Skeletal muscle tissue (tissue), 4 donors: ENCODE results near the gene PPP1R16B. TPM values are rescaled to one million over a fixed set of nuclear protein-coding genes. Genes with fewer than 3 reads are reported as not detected.

Experiments used
- H3K27ac ChIP-seq: one replicate; pipeline ENCODE4 v1.7.0; 2013; ENCODE audit warnings: mild to moderate bottlenecking, low read depth, low read length, inconsistent platforms
- H3K27me3 ChIP-seq, 3 donors: one replicate each; pipeline ENCODE4 v1.7.0; 2013; ENCODE audit warnings: low read length in 3 of 3; ENCODE audit not compliant: control insufficient read depth in 3 of 3, insufficient read depth in 3 of 3
- H3K36me3 ChIP-seq, 3 donors: one replicate each; pipeline ENCODE4 v1.7.0; 2013; ENCODE audit warnings: low read length in 3 of 3; ENCODE audit not compliant: control insufficient read depth in 3 of 3, insufficient read depth in 3 of 3
- H3K4me1 ChIP-seq, 3 donors: one replicate each; pipeline ENCODE4 v1.7.0; 2013; ENCODE audit warnings: low read length in 3 of 3, mild to moderate bottlenecking in 3 of 3; ENCODE audit not compliant: control insufficient read depth in 3 of 3, insufficient read depth in 3 of 3
- H3K4me3 ChIP-seq, 3 donors: one replicate each; pipeline ENCODE4 v1.7.0; 2013; ENCODE audit warnings: low read length in 3 of 3
- H3K9ac ChIP-seq, 3 donors: one replicate each; pipeline ENCODE4 v1.7.0; 2013; ENCODE audit warnings: low read length in 3 of 3, mild to moderate bottlenecking in 3 of 3, moderate library complexity in 2 of 3, low read depth in 1 of 3
- H3K9me3 ChIP-seq, 3 donors: one replicate each; pipeline ENCODE4 v1.7.0; 2013; ENCODE audit warnings: low read length in 3 of 3; ENCODE audit not compliant: control insufficient read depth in 3 of 3
- total RNA-seq: library from RNA; depleted of rRNA; stranded (reverse); fragments of >200 nt; gene quantifications from one replicate; pipeline ENCODE4 v1.2.3, GENCODE V29; 2014
- donor health status: Osteomylitis.

PPP1R16B gene
- total RNA-seq, 1 donor from 2014 or later: 4.2 TPM

DNA sequence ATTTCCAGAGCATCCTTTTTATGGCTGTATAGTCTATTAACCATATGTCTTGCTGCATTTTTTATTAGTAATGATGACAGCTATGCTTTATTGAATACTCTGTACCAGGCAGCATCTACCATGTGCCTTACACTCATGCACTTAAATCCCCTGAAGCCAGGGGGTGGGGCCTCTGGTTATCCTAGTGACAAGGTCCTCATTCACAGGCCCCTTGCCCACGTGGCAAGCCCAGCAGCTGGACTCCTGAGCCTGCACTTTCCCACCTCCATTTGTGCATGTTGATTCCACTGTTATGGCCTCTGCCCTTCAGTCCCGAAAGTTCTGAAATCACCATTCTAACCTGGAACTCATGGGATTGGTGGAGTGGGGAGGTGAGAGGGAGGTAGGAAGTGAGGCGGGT, 35.0 kb upstream of the PPP1R16B start:
- H3K4me1 ChIP-seq: no peaks in the 10 kb centered on the region
- no peak overlapping the region for H3K9ac ChIP-seq
- peaks cover 42 to 77% (median 59%) of the 10 kb centered on the region in 3 donors for H3K36me3 ChIP-seq
- no peak overlapping the region for H3K27ac ChIP-seq
- no peak overlapping the region for H3K4me3 ChIP-seq
- H3K9me3 ChIP-seq: no peaks in the 10 kb centered on the region
- H3K27me3 ChIP-seq: no peaks in the 10 kb centered on the region

DNA sequence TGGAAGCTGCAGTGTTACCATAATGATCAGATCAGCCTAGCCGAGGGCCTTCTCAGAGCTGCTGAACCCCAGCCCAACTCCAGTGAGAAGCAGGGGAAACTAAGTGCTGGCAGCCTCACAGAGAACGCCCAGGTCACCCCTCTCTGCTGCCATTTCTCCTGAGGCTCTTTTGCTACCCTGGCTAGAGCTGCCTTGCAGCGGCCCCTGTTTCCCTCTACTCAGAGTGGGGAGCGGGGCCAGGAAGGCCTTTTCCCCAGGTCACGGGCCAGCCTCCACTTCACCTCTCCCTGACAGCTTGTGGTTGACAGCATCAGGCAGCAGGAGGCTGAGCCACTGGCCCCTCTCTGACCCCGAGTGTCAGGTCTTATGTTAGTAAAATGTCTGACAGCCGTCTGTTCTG, 34.5 kb upstream of the PPP1R16B start:
- no peaks in the 10 kb centered on the region for H3K27me3 ChIP-seq
- H3K36me3 ChIP-seq: peaks cover 39 to 73% (median 56%) of the 10 kb centered on the region in 3 donors
- no peaks in the 10 kb centered on the region for H3K9me3 ChIP-seq
- no peak overlapping the region for H3K9ac ChIP-seq
- H3K4me1 ChIP-seq: no peaks in the 10 kb centered on the region
- no peak overlapping the region for H3K27ac ChIP-seq
- H3K4me3 ChIP-seq: no peak overlapping the region

DNA sequence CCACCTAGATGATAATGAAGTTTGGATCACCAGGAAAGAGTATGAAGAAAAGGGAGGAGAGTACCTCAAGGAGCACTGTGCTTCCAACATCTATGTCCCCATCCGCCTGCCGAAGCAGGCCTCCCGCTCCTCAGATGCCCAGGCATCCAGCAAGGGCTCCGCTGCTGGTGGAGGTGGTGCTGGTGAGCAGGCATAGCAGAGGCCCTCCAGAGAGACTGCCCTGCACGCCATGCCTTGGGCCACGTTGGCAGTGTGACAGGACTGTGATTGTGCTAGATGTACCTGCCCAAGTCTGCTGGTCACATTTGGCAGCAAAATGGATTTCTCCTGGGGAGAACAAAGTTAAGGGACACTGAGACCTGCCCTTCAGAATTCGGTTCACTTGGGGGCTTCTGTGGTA, 33.9 kb upstream of the PPP1R16B start:
- Histone ChIP-seq H3K4me3 (no peak overlapping the region), H3K9me3 (no peaks in the 10 kb centered on the region), H3K27ac (no peak overlapping the region), H3K36me3 (peaks cover 37 to 70% (median 51%) of the 10 kb centered on the region in 3 donors), H3K9ac (no peak overlapping the region), H3K4me1 (no peaks in the 10 kb centered on the region), H3K27me3 (no peaks in the 10 kb centered on the region)

DNA sequence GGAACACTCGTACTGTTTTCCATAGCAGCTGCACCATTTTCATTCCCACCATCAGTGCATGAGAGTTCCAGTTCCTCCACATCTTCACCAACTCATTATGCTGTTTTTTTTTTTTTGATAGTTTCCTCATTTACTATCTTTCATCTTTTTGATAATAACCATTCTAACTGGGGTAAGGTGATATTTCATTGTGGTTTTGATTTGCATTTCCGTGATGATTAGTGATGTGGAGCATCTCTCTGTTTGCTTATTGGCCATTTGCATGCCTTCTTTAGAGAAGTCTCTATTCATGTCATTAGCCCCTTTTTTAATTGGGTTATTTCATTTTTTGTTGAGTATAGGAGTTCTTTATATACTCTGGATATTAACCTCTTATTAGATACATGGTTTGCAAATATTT, 31.3 kb upstream of the PPP1R16B start:
- Histone ChIP-seq H3K36me3 (peaks cover 23 to 47% (median 35%) of the 10 kb centered on the region in 3 donors), H3K27ac (no peak overlapping the region), H3K9ac (no peak overlapping the region), H3K4me3 (no peak overlapping the region), H3K27me3 (no peaks in the 10 kb centered on the region), H3K4me1 (no peaks in the 10 kb centered on the region), H3K9me3 (no peaks in the 10 kb centered on the region)

DNA sequence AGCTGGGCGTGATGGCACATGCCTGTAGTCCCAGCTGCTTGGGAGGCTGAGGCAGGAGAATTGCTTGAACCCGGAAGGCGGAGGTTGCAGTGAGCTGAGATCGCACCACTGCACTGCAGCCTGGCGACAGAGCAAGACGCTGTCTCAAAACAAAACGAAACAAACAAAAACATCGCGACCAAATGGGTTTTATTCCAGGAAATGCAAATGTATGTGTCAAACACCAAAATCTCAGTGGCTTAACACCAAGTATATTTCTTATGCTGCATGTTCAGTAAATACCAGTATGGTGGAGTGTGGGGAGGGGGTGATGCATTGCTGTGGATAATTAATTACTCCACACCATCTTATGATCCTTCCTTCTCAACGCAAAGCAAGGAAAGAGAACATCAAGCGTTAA, 29.1 kb upstream of the PPP1R16B start:
- no peak overlapping the region for H3K9ac ChIP-seq
- H3K4me3 ChIP-seq: no peak overlapping the region
- peaks cover 10 to 28% (median 26%) of the 10 kb centered on the region in 3 donors for H3K36me3 ChIP-seq
- H3K27ac ChIP-seq: no peak overlapping the region
- no peaks in the 10 kb centered on the region for H3K27me3 ChIP-seq
- H3K9me3 ChIP-seq: no peaks in the 10 kb centered on the region
- no peaks in the 10 kb centered on the region for H3K4me1 ChIP-seq

DNA sequence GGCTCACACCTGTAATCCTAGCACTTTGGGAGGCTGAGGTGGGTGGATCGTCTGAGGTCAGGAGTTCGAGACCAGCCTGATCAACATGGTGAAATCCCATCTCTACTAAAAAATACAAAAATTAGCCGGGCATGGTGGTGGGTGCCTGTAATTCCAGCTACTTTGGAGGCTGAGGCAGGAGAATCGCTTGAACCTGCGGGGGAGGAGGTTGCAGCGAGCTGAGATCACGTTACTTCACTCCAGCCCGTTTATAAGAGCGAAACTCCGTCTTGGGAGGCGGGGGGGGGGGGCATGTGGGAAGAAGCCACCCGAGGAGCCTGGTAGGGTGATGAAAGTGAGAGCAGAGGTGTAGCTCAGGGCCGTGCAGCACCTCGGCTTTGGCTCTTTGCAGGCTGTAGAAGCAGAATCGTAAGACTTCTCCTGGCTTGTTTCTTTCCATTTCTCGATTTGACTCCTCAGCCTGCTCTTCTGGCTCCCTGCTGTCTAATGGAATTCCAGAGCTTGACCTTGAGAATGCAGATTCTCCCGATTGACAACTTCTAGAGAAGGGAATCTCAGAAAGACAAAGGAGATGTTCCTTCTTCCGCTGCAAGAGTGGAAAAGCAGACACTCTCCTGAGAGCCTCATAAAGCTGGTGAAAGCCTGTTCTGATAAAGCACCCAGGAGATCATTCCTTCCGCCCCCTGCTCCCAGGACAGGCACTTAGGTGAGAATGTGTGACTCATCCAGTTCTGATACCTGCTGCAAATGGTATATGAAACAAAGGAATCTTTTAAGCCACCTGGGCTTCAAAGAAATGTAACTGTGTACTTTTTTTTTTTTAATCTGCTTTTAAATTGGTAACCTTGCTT, 26.0 kb upstream of the PPP1R16B start:
- no peak overlapping the region for H3K9ac ChIP-seq
- no peaks in the 10 kb centered on the region for H3K27me3 ChIP-seq
- no peak overlapping the region for H3K27ac ChIP-seq
- no peak overlapping the region for H3K4me3 ChIP-seq
- H3K9me3 ChIP-seq: no peaks in the 10 kb centered on the region
- H3K36me3 ChIP-seq: peaks cover 0 to 9% (median 5%) of the 10 kb centered on the region in 3 donors
- H3K4me1 ChIP-seq: no peaks in the 10 kb centered on the region

GRCh38 chr20:38782275-38782674, 23.2 kb upstream of the PPP1R16B start:
- Histone ChIP-seq H3K4me1 (no peaks in the 10 kb centered on the region), H3K36me3 (no peaks in the 10 kb centered on the region), H3K27me3 (no peaks in the 10 kb centered on the region), H3K4me3 (no peak overlapping the region), H3K9ac (no peak overlapping the region), H3K9me3 (no peaks in the 10 kb centered on the region), H3K27ac (no peak overlapping the region)

DNA sequence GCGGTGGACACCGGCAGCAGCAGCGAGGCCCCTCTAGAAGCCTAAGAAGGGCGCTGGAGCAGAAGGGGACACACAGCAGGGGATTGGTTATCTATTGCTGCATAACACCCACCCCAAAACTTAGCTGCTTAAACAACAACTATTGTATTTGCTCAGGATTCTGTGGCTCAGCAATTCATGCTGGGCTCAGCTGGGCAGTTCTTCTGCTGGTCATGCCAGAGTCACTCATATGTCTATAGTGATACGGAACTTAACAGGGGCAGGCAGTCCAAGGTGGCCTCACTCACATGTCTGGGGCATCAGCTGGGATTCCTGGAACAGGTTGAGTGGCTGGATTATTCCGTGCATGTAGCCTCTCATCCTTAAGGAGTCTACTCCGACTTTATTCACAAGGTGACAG, 17.6 kb upstream of the PPP1R16B start:
- Histone ChIP-seq H3K36me3 (no peaks in the 10 kb centered on the region), H3K4me1 (no peaks in the 10 kb centered on the region), H3K9me3 (no peaks in the 10 kb centered on the region), H3K4me3 (no peak overlapping the region), H3K9ac (no peak overlapping the region), H3K27me3 (peaks cover 0 to 3% (median 0%) of the 10 kb centered on the region in 3 donors), H3K27ac (no peak overlapping the region)

- H3K9ac ChIP-seq: no peak overlapping the region
- peaks cover 0 to 3% (median 0%) of the 10 kb centered on the region in 3 donors for H3K27me3 ChIP-seq
- H3K36me3 ChIP-seq: no peaks in the 10 kb centered on the region
- H3K27ac ChIP-seq: no peak overlapping the region
- H3K9me3 ChIP-seq: no peaks in the 10 kb centered on the region
- H3K4me1 ChIP-seq: no peaks in the 10 kb centered on the region
- no peak overlapping the region for H3K4me3 ChIP-seq
These were observed 15.8 kb upstream of the PPP1R16B start for GRCh38 chr20:38789503-38790199.
